Ovary (tissue), 3 donors: ENCODE results near the gene RPRD1B.

ENCODE experiments used
- POLR2A ChIP-seq: fragments of 450-650 bp; IDR thresholded peaks from one replicate; pipeline ENCODE4 v1.6.1; 2017; ENCODE audit warnings: antibody characterized with exemption, mild to moderate bottlenecking, moderate library complexity
- TF ChIP-seq, protein P1 (sequence below), 3 donors: fragments of 450-650 bp in 2 of 3; fragments of 200-600 bp in 1 of 3; IDR thresholded peaks; one replicate each; pipeline versions ENCODE4 v1.5.1 to v1.8.0; 2016 to 2022; ENCODE audit warnings: antibody characterized with exemption in 3 of 3, mild to moderate bottlenecking in 1 of 3
- donor health status: DM: no; HTN: no; CAD: no.

DNA sequence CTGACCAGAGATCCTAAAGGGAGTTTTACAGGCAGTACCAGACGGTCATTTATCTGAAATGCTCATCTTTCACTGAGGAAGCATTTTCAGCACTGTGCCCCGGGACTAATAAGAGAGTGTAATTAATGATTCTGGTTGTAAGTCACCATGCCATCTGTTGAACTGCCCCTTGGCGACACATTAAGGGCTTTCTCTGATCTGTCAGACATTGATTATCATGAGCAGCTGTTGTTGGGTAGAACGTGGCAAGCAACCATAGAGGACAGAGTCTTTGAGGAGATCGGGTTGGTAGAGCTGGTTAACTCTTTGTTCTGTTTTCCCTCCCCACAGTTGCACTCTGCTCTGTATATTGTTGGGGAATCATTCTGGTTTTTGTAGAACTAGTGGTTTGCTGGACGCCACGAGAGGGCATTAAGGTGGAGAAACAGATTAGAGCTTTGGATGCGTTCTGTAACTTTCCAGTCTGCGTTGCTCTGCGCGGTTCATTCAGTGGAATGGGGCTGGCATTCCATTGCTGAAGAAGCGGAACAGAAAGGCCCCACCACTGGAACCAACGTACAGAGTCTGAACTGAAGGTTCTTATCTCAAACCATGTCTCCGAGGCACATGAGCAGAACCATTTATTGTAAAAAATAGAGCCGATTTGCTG is 34.3 kb downstream of the RPRD1B start:
- TF ChIP-seq, protein P1, sequence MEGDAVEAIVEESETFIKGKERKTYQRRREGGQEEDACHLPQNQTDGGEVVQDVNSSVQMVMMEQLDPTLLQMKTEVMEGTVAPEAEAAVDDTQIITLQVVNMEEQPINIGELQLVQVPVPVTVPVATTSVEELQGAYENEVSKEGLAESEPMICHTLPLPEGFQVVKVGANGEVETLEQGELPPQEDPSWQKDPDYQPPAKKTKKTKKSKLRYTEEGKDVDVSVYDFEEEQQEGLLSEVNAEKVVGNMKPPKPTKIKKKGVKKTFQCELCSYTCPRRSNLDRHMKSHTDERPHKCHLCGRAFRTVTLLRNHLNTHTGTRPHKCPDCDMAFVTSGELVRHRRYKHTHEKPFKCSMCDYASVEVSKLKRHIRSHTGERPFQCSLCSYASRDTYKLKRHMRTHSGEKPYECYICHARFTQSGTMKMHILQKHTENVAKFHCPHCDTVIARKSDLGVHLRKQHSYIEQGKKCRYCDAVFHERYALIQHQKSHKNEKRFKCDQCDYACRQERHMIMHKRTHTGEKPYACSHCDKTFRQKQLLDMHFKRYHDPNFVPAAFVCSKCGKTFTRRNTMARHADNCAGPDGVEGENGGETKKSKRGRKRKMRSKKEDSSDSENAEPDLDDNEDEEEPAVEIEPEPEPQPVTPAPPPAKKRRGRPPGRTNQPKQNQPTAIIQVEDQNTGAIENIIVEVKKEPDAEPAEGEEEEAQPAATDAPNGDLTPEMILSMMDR (IDR thresholded peaks at IDR 0.05) = no peak
- TF ChIP-seq POLR2A = no peak
